CD4-positive, alpha-beta memory T cell (primary cell): ENCODE measurements around the gene CPEB2. TPM values are rescaled to one million over a fixed set of nuclear protein-coding genes. Genes with fewer than 3 reads are reported as not detected.

Experiments used
- CTCF ChIA-PET: fragments of 350-600 bp; sonication (Branson Sonifier 250); formaldehyde crosslinking; loops from one replicate; lab custom pipeline; 2021; ENCODE audit warnings: inconsistent platforms; ENCODE audit not compliant: partially characterized antibody; lab: Charles Lee
- POLR2A ChIA-PET: fragments of 350-600 bp; sonication (Branson Sonifier 250); formaldehyde crosslinking; loops from one replicate; lab custom pipeline; 2021; ENCODE audit not compliant: partially characterized antibody; lab: Charles Lee
- DNase-seq, 5 donors: peaks; one replicate each; pipeline versions ENCODE4 v3.0.0 to v3.0.0-alpha.2; 2020 to 2022; ENCODE audit warnings: mixed read lengths in 1 of 5
- H3K27ac ChIP-seq: one replicate; pipeline ENCODE4 v1.7.0; 2013; ENCODE audit warnings: low read depth, low read length
- H3K27me3 ChIP-seq: 2 replicates; pipeline ENCODE4 v1.7.0; 2013; ENCODE audit warnings: mild to moderate bottlenecking, low read length, moderate library complexity; ENCODE audit not compliant: insufficient read depth
- H3K36me3 ChIP-seq: 2 replicates; pipeline ENCODE4 v1.7.0; 2013; ENCODE audit warnings: mild to moderate bottlenecking, low read length, moderate library complexity; ENCODE audit not compliant: insufficient read depth
- H3K4me1 ChIP-seq: 2 replicates; pipeline ENCODE4 v1.7.0; 2013; ENCODE audit warnings: mild to moderate bottlenecking, low read length, moderate library complexity; ENCODE audit not compliant: insufficient read depth
- H3K4me3 ChIP-seq, 2 donors: one replicate each; pipeline ENCODE4 v1.7.0; 2013; ENCODE audit warnings: low read length in 2 of 2, mild to moderate bottlenecking in 1 of 2
- H3K9me3 ChIP-seq, 2 donors: one replicate each; pipeline ENCODE4 v1.7.0; 2013; ENCODE audit warnings: low read length in 2 of 2, control low read depth in 1 of 2; ENCODE audit not compliant: control insufficient read depth in 1 of 2
- H3K27ac Mint-ChIP-seq, 7 donors: one replicate each; pipeline ENCODE4 v1.8.0; 2020 to 2021; ENCODE audit warnings: mixed read lengths in 7 of 7, mild to moderate bottlenecking in 6 of 7, inconsistent platforms in 3 of 7, moderate library complexity in 3 of 7
- H3K27me3 Mint-ChIP-seq, 2 donors: one replicate each; pipeline ENCODE4 v1.8.0; 2020 to 2021; ENCODE audit warnings: mixed read lengths in 2 of 2
- H3K36me3 Mint-ChIP-seq, 2 donors: one replicate each; pipeline ENCODE4 v1.8.0; 2020 to 2021; ENCODE audit warnings: mixed read lengths in 2 of 2, inconsistent platforms in 1 of 2, mild to moderate bottlenecking in 1 of 2
- H3K4me1 Mint-ChIP-seq, 4 donors: one replicate each; pipeline ENCODE4 v1.8.0; 2020 to 2021; ENCODE audit warnings: mixed read lengths in 4 of 4, mild to moderate bottlenecking in 1 of 4
- H3K4me3 Mint-ChIP-seq, 8 donors: one replicate each; pipeline ENCODE4 v1.8.0; 2020 to 2021; ENCODE audit warnings: mixed read lengths in 8 of 8, mild to moderate bottlenecking in 7 of 8, moderate library complexity in 6 of 8, inconsistent platforms in 3 of 8
- H3K9me3 Mint-ChIP-seq, 8 donors: one replicate each; pipeline ENCODE4 v1.8.0; 2020 to 2021; ENCODE audit warnings: mixed read lengths in 8 of 8, mild to moderate bottlenecking in 5 of 8, inconsistent platforms in 3 of 8, moderate library complexity in 1 of 8
- intact Hi-C: fragments of 100-400 bp; cut with micrococcal nuclease; formaldehyde crosslinking; loops from one replicate; pipeline ENCODE4 v1.15.1; 2023
- polyA plus RNA-seq, 2 donors: library from polyadenylated mRNA; unstranded; fragments of 300-500 nt; fragmentation: Illumina TruSeq; gene quantifications; one replicate each; pipeline ENCODE4 v1.2.3, GENCODE V29; 2021
- total RNA-seq, 2 experiments: library from RNA; stranded (reverse); gene quantifications; one replicate each; pipeline ENCODE4 v1.2.3, GENCODE V29; 2021

The CPEB2 gene
- total and polyA plus RNA-seq, 4 experiments from 2014 or later = 0.71 to 16.9 (median 9.0) TPM

DNA sequence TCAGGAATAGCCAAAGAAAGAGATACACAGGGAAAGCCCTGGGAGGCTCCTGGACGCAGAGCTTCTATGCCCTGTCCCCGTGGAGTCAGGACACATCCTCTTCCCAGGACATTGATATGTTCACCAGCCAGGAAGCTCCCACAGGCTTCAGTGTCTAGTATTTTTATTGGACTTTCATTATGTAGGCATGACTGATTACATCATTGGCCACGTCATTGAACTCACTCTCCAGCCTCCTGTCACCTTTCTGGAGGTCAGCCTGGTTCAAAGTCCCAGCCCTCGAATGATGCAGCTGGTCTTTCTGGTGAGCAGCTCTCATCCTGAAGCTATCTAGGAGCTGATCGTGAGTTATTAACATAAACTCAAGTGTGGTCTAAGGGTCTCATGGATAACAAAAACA is 104.1 kb downstream of the CPEB2 start:
- H3K27ac Mint-ChIP-seq = no peak overlapping the region
- DNase-seq = no peak

DNA sequence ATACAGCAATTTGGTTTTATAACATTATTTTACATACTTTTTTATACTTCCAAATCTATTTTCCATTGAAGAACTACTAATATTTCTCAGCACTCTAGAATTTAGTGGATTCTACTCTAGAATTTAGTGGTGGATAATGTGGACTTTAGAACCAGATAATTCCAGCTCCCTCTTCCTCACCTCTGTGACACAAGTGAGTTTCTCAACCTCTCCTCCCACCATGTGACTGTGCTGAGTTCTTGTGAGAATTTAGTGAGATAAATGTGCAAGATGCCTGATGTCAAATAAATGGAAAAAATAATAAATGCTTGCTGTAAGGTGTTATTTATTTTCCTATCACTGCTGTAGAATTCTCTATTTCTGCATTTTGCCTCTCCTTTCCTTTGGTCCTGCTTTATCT is 107.3 kb downstream of the CPEB2 start:
- Mint-ChIP-seq H3K4me1 (no peaks in the 10 kb centered on the region), H3K27ac (no peak overlapping the region), H3K4me3 (no peak overlapping the region), H3K36me3 (no peaks in the 10 kb centered on the region), H3K9me3 (no peaks in the 10 kb centered on the region), H3K27me3 (no peaks in the 10 kb centered on the region)
- H3K4me1 ChIP-seq = no peaks in the 10 kb centered on the region
- no peak for DNase-seq
- H3K27me3 ChIP-seq = no peaks in the 10 kb centered on the region
- H3K9me3 ChIP-seq = no peaks in the 10 kb centered on the region
- ChIA-PET CTCF (no interaction called here), POLR2A (no interaction called here)
- no peaks in the 10 kb centered on the region for H3K36me3 ChIP-seq
- H3K27ac ChIP-seq = no peak overlapping the region
- intact Hi-C loops = no loop called here
- no peak overlapping the region for H3K4me3 ChIP-seq

More for the DNA sequence above, 104.1 kb downstream of the CPEB2 start:
- Mint-ChIP-seq H3K36me3 (no peaks in the 10 kb centered on the region), H3K9me3 (no peaks in the 10 kb centered on the region), H3K27me3 (peaks cover 2 to 5% of the 10 kb centered on the region in 2 donors), H3K4me1 (no peaks in the 10 kb centered on the region), H3K4me3 (no peak overlapping the region)
- Histone ChIP-seq H3K27ac (no peak overlapping the region), H3K9me3 (no peaks in the 10 kb centered on the region), H3K4me3 (no peak overlapping the region), H3K4me1 (no peaks in the 10 kb centered on the region), H3K27me3 (no peaks in the 10 kb centered on the region), H3K36me3 (no peaks in the 10 kb centered on the region)
- CTCF ChIA-PET = no interaction called here
- intact Hi-C loops = no loop called here
- POLR2A ChIA-PET = no interaction called here

DNA sequence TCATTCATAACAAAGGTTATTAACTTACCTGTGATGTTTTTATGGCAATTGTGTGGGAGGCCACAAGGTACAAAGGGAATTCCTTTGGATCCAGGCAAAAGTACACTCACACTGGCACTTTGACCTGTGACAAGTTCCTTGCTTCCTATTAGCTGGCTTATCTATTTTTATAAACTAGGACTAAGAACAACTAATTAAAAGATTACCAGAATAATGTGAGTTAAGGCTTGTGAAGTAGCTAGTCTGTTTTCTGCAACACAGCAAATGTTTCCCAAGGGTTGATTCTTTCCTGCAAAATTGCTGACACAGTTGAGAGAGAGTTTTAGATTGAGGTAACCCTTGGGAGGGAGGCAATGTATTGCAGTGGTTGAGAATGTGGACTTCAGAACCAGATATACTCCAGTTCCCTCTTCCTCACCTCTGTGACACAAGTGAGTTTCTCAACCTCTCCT is 107.9 kb downstream of the CPEB2 start:
- Histone ChIP-seq H3K36me3 (no peaks in the 10 kb centered on the region), H3K27ac (no peak overlapping the region), H3K4me3 (no peak overlapping the region), H3K4me1 (no peaks in the 10 kb centered on the region), H3K27me3 (no peaks in the 10 kb centered on the region), H3K9me3 (no peaks in the 10 kb centered on the region)
- no peak overlapping the region for H3K27ac Mint-ChIP-seq
- no peak overlapping the region for H3K4me3 Mint-ChIP-seq
- no peaks in the 10 kb centered on the region for H3K9me3 Mint-ChIP-seq
- POLR2A ChIA-PET = no interaction called here
- H3K4me1 Mint-ChIP-seq = no peaks in the 10 kb centered on the region
- no peak for DNase-seq
- intact Hi-C loops = no loop called here
- no peaks in the 10 kb centered on the region for H3K27me3 Mint-ChIP-seq
- CTCF ChIA-PET = no interaction called here
- H3K36me3 Mint-ChIP-seq = no peaks in the 10 kb centered on the region

DNA sequence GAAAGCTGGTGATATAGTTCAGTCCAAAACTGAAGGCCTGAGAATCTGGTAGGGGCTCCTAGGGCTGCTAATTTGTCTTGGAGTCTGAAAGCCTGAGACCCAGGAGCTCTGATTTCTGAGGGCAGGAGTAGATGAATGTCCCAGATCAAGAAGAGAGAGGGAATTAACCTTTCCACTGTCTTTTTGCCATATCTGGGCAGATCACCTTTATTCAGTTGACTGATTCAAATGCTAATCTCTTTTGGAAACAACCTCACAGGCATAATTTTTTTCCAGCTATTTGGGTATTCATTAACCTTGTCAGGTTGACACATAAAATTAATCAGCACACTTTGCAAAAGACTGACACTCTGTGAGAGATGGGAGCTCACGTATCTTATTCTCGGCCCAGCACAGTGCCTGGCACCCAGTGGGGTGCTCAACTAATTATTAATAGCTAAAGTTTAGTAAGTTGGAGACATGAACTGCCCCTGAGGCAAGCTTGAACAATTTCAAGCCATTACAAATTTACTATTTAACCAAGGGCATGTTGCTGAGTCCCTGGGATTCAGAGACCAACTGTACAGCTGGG is 114.3 kb downstream of the CPEB2 start:
- Mint-ChIP-seq H3K4me1 (no peaks in the 10 kb centered on the region), H3K9me3 (peaks cover 5 to 26% (median 15%) of the 10 kb centered on the region in 8 donors), H3K36me3 (peaks cover 3 to 5% of the 10 kb centered on the region in 2 donors), H3K27ac (no peak overlapping the region), H3K27me3 (peaks cover 7 to 13% of the 10 kb centered on the region in 2 donors), H3K4me3 (no peak overlapping the region)
- no peak for DNase-seq
- Histone ChIP-seq H3K36me3 (no peaks in the 10 kb centered on the region), H3K4me3 (no peak overlapping the region), H3K4me1 (no peaks in the 10 kb centered on the region), H3K9me3 (no peaks in the 10 kb centered on the region), H3K27me3 (no peaks in the 10 kb centered on the region), H3K27ac (no peak overlapping the region)
- CTCF ChIA-PET = no interaction called here
- intact Hi-C loops = no loop called here
- POLR2A ChIA-PET = no interaction called here

DNA sequence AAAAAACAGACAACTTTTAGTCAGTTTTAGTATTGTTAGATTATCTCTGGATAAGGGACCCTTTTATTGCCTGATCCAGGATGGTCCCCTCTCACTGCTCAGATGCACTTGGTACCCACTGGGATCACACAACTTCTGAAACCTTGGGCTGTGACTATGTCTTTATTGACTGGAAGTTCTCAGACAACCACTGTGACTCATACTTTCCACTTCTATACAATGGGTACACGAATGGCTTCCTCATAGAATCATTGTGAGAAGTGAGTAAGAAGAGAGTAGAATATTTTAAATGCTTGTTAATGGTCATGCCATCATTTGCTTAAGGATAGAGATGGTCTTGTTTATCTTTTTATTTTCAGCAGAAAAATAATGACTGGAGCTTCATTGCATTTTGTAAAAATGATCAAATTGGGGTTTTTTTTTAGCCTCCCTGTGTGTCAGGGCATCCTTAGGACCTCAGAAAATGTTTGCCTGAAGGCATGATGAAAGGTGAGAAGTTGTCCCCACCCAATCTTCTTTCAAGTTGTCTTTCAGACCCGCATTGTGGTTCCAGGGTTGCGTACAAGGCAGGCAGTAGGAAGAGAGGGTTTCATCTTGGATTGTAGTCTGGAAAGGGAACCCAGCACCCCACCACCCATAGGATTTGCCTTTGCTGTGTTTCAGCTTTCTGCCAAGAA is 115.1 kb downstream of the CPEB2 start:
- H3K27me3 Mint-ChIP-seq = peaks cover 7 to 13% of the 10 kb centered on the region in 2 donors
- no peak overlapping the region for H3K4me3 ChIP-seq
- POLR2A ChIA-PET = no interaction called here
- no peak overlapping the region for H3K27ac ChIP-seq
- H3K4me3 Mint-ChIP-seq = no peak overlapping the region
- intact Hi-C loops = no loop called here
- DNase-seq = no peak
- no peaks in the 10 kb centered on the region for H3K4me1 Mint-ChIP-seq
- peaks cover 5 to 31% (median 17%) of the 10 kb centered on the region in 8 donors for H3K9me3 Mint-ChIP-seq
- no peaks in the 10 kb centered on the region for H3K27me3 ChIP-seq
- no peaks in the 10 kb centered on the region for H3K4me1 ChIP-seq
- no peaks in the 10 kb centered on the region for H3K36me3 ChIP-seq
- CTCF ChIA-PET = no interaction called here
- peaks cover 3 to 5% of the 10 kb centered on the region in 2 donors for H3K36me3 Mint-ChIP-seq
- H3K9me3 ChIP-seq = no peaks in the 10 kb centered on the region
- H3K27ac Mint-ChIP-seq = no peak overlapping the region

DNA sequence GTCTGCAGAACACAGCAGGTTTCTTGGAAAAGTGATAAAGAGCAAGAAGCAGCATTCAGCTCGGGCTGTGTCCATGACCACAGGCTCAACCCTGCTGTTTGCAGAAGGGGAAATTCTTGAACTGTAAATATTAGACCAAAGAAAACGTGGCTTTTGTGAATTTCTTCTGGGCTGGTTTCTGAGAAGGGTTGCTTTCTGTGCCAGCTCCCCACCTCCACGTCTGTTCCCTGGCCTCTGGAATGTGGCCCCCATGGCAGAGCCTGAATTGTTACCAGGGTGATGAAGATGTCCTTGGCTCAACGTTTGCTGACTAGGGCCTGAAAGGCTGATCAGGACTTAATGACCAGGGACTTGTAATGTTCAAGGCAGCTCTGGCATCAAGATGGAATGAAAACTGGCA is 116.0 kb downstream of the CPEB2 start:
- peaks cover 10 to 13% of the 10 kb centered on the region in 2 donors for H3K27me3 Mint-ChIP-seq
- Histone ChIP-seq H3K4me3 (no peak overlapping the region), H3K36me3 (no peaks in the 10 kb centered on the region), H3K4me1 (no peaks in the 10 kb centered on the region), H3K27ac (no peak overlapping the region), H3K27me3 (no peaks in the 10 kb centered on the region), H3K9me3 (no peaks in the 10 kb centered on the region)
- no peak overlapping the region for H3K27ac Mint-ChIP-seq
- no peak for DNase-seq
- H3K36me3 Mint-ChIP-seq = peaks cover 3 to 5% of the 10 kb centered on the region in 2 donors
- ChIA-PET CTCF (no interaction called here), POLR2A (no interaction called here)
- intact Hi-C loops = no loop called here
- peaks cover 5 to 31% (median 17%) of the 10 kb centered on the region in 8 donors for H3K9me3 Mint-ChIP-seq
- H3K4me3 Mint-ChIP-seq = no peak overlapping the region
- no peaks in the 10 kb centered on the region for H3K4me1 Mint-ChIP-seq
